ENCODE measurements around the gene PKNOX2. TPM values are rescaled to one million over a fixed set of nuclear protein-coding genes. Genes with fewer than 3 reads are reported as not detected.

PKNOX2 gene
- total RNA-seq, 3 donors from 2014 or later (not counting 1 experiment from before 2014, with no cell fraction given) = not detected

DNA sequence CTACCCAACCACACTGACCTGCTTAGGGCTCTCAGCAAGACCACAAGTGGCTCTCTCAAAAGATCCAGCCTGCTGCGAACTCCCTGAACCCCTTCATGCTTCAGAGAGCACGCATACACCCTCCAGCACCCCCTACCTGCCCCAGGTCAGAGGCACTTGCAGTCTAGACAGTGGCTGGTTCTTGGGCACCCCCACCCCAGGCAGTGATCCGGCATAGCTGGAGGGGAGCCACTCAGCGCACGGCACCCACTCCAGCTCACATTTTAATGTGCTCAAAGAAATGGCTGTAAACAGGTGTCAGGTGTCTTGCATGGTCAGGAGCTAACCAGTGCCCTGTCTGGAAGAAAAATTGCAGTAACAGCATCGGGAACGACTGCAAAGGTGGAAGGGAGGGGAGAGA is 140.8 kb downstream of the PKNOX2 start:
- peaks cover 5 to 9% of the 10 kb centered on the region in 2 donors for H3K27me3 Mint-ChIP-seq (ENCODE audit: low read depth in 2 of 2)
- H3K4me1 Mint-ChIP-seq = no peaks in the 10 kb centered on the region
- Histone ChIP-seq H3K9me3 (ENCODE audit: control insufficient read depth, insufficient read depth, low read length) (no peaks in the 10 kb centered on the region), H3K27me3 (ENCODE audit: control insufficient read depth, insufficient read depth, low read length) (no peaks in the 10 kb centered on the region), H3K27ac (ENCODE audit: low read length) (no peak overlapping the region), H3K4me1 (ENCODE audit: control insufficient read depth, insufficient read depth, low read length) (no peaks in the 10 kb centered on the region), H3K4me3 (ENCODE audit: low read length) (no peak overlapping the region), H3K36me3 (ENCODE audit: control insufficient read depth, insufficient read depth, low read length) (no peaks in the 10 kb centered on the region)
- 89% methylated on average over 7 of the region's 7 CpGs for WGBS (ENCODE audit: insufficient coverage)
- no peak for ATAC-seq
- no peak for DNase-seq
- H3K9me3 Mint-ChIP-seq = no peaks in the 10 kb centered on the region
- H3K4me3 Mint-ChIP-seq = no peak overlapping the region
- intact Hi-C loops (cut with micrococcal nuclease) = no loop called here
- H3K27ac Mint-ChIP-seq = no peak overlapping the region
- H3K36me3 Mint-ChIP-seq = no peaks in the 10 kb centered on the region
- TF ChIP-seq, protein P1, sequence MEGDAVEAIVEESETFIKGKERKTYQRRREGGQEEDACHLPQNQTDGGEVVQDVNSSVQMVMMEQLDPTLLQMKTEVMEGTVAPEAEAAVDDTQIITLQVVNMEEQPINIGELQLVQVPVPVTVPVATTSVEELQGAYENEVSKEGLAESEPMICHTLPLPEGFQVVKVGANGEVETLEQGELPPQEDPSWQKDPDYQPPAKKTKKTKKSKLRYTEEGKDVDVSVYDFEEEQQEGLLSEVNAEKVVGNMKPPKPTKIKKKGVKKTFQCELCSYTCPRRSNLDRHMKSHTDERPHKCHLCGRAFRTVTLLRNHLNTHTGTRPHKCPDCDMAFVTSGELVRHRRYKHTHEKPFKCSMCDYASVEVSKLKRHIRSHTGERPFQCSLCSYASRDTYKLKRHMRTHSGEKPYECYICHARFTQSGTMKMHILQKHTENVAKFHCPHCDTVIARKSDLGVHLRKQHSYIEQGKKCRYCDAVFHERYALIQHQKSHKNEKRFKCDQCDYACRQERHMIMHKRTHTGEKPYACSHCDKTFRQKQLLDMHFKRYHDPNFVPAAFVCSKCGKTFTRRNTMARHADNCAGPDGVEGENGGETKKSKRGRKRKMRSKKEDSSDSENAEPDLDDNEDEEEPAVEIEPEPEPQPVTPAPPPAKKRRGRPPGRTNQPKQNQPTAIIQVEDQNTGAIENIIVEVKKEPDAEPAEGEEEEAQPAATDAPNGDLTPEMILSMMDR (IDR thresholded peaks at IDR 0.05) = no peak

DNA sequence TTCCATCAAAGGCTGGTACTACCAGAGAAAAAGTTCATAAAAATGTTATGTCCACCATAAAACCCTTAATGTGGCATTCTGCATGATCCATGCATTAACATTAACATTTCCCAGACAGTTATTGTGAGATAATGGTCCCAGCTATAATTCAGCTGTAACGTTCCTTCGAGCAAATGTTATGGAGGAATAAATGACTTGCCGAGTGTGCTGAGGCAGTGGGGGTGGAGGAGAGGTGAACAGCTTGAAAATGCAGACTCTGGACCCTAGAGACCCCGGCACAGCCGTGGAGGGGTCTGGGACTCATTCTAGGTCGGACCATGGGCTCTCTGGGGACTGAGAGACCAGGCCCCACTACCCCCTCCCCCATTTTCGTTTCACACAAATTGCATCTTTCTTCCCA is 141.9 kb downstream of the PKNOX2 start:
- Mint-ChIP-seq H3K9me3 (no peaks in the 10 kb centered on the region), H3K27me3 (ENCODE audit: low read depth in 2 of 2) (peaks cover 9 to 10% of the 10 kb centered on the region in 2 donors), H3K4me3 (no peak overlapping the region), H3K27ac (no peak overlapping the region), H3K36me3 (no peaks in the 10 kb centered on the region), H3K4me1 (no peaks in the 10 kb centered on the region)
- Histone ChIP-seq H3K4me1 (ENCODE audit: control insufficient read depth, insufficient read depth, low read length) (no peaks in the 10 kb centered on the region), H3K4me3 (ENCODE audit: low read length) (no peak overlapping the region), H3K27ac (ENCODE audit: low read length) (no peak overlapping the region), H3K36me3 (ENCODE audit: control insufficient read depth, insufficient read depth, low read length) (no peaks in the 10 kb centered on the region), H3K9me3 (ENCODE audit: control insufficient read depth, insufficient read depth, low read length) (no peaks in the 10 kb centered on the region), H3K27me3 (ENCODE audit: control insufficient read depth, insufficient read depth, low read length) (no peaks in the 10 kb centered on the region)
- intact Hi-C loops (cut with micrococcal nuclease) = no loop called here
- ATAC-seq (no peak), DNase-seq (no peak)
- TF ChIP-seq, protein P1 (IDR thresholded peaks at IDR 0.05) = no peak
- 92% methylated on average over 5 of the region's 7 CpGs for WGBS (ENCODE audit: insufficient coverage)

DNA sequence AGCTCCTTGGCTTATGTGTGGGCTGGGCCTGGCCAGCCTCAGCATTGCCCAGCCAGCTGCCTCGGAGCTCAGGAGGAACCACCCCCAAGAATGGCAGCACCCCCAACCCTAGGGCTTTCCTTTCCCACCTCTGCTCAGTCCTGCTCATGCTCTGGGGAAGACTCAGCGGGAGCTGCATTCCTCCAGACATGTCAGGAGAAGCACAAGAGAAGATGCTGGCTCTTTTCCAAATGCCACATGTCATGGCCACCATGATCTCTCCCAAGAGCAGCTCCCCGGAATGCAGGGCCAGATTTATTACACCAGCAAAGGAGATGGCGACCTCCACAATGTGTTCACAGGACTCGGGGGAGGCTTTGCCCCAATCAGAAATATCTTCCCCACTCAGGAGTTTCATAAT is 143.7 kb downstream of the PKNOX2 start:
- TF ChIP-seq, protein P1 (IDR thresholded peaks at IDR 0.05) = no peak
- H3K9me3 ChIP-seq (ENCODE audit: control insufficient read depth, insufficient read depth, low read length) = no peaks in the 10 kb centered on the region
- ATAC-seq = no peak
- no peak overlapping the region for H3K27ac ChIP-seq (ENCODE audit: low read length)
- no peak for DNase-seq
- intact Hi-C loops (cut with micrococcal nuclease) = no loop called here
- no peak overlapping the region for H3K4me3 ChIP-seq (ENCODE audit: low read length)
- Mint-ChIP-seq H3K4me3 (no peak overlapping the region), H3K9me3 (no peaks in the 10 kb centered on the region), H3K4me1 (no peaks in the 10 kb centered on the region), H3K27ac (no peak overlapping the region), H3K36me3 (no peaks in the 10 kb centered on the region), H3K27me3 (ENCODE audit: low read depth in 2 of 2) (peaks cover 16 to 23% of the 10 kb centered on the region in 2 donors)
- no peaks in the 10 kb centered on the region for H3K27me3 ChIP-seq (ENCODE audit: control insufficient read depth, insufficient read depth, low read length)
- 80% methylated on average over 5 of the region's 5 CpGs for WGBS (ENCODE audit: insufficient coverage)
- H3K36me3 ChIP-seq (ENCODE audit: control insufficient read depth, insufficient read depth, low read length) = no peaks in the 10 kb centered on the region
- no peaks in the 10 kb centered on the region for H3K4me1 ChIP-seq (ENCODE audit: control insufficient read depth, insufficient read depth, low read length)

DNA sequence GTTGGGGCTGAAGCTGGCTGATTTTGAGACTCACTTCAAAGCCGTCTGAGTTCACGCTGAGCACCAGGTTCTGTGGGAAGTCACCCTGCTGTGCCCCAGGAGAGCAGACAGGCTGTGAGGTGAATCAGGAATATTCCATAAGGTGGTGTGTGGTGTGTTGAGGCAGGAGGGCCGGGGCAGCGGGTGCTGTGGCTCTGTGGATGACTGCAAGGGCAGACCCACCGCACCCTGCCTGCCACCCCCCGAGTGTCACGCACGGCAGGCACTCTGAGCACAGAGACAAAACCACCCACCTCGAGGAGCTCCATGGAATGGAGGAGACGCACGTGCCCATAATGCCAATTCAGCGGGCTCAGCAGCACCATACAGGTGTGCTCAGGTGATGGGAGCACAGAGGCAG is 147.8 kb downstream of the PKNOX2 start:
- Mint-ChIP-seq H3K27me3 (ENCODE audit: low read depth in 2 of 2) (peaks cover 18 to 23% of the 10 kb centered on the region in 2 donors), H3K4me3 (no peak overlapping the region), H3K27ac (no peak overlapping the region)

More for the DNA sequence above, 147.8 kb downstream of the PKNOX2 start:
- no peak overlapping the region for H3K4me3 ChIP-seq (ENCODE audit: low read length)
- H3K27me3 ChIP-seq (ENCODE audit: control insufficient read depth, insufficient read depth, low read length) = no peaks in the 10 kb centered on the region
- intact Hi-C loops (cut with micrococcal nuclease) = no loop called here
- WGBS (ENCODE audit: insufficient coverage) = 90% methylated on average over 12 of the region's 12 CpGs
- ATAC-seq (no peak), DNase-seq (no peak)
- no peaks in the 10 kb centered on the region for H3K36me3 Mint-ChIP-seq
- no peaks in the 10 kb centered on the region for H3K4me1 Mint-ChIP-seq
- no peaks in the 10 kb centered on the region for H3K9me3 Mint-ChIP-seq
- H3K27ac ChIP-seq (ENCODE audit: low read length) = no peak overlapping the region
- TF ChIP-seq, protein P1 (IDR thresholded peaks at IDR 0.05) = no peak
- no peaks in the 10 kb centered on the region for H3K4me1 ChIP-seq (ENCODE audit: control insufficient read depth, insufficient read depth, low read length)
- H3K9me3 ChIP-seq (ENCODE audit: control insufficient read depth, insufficient read depth, low read length) = no peaks in the 10 kb centered on the region
- no peaks in the 10 kb centered on the region for H3K36me3 ChIP-seq (ENCODE audit: control insufficient read depth, insufficient read depth, low read length)

Data from natural killer cell (primary cell).